ENCODE results near the gene SIN3A.
"Not testable (repeated sequence)": the region's sequence is repeated elsewhere in the genome, so short reads cannot be mapped to it uniquely, and the experiment has no call there.

SIN3A gene

GRCh38 chr15:75355369-75355768 is 96.1 kb downstream of the SIN3A start:
- DNase-seq = no peak

GRCh38 chr15:75354454-75354853 is 97.0 kb downstream of the SIN3A start:
- DNase-seq = no peak

DNA sequence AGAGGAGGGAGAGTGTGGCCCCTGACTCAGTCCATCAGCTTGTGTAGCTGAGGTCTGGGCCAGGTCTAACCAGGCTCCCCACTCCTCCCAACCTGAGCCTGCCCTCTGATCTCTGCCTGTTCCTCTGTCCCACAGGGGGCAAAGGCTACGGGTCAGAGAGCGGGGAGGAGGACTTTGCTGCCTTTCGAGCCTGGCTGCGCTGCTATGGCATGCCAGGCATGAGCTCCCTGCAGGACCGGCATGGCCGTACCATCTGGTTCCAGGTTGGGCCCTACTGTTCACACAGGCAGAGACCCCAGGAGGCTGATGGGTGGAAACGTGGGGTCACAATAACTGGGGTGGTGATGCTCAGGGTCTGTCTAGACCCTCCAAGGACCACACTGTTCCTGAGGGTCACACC is 97.9 kb downstream of the SIN3A start:
- no peak for DNase-seq

- DNase-seq = no peak
Measured at GRCh38 chr15:75352186-75353080, 99.1 kb downstream of the SIN3A start.

- DNase-seq = no peak
Measured at GRCh38 chr15:75350601-75351361, 100.7 kb downstream of the SIN3A start.

- no peak for DNase-seq
Measured at GRCh38 chr15:75349851-75350588, 101.5 kb downstream of the SIN3A start.

GRCh38 chr15:75349351-75349669 is 102.2 kb downstream of the SIN3A start:
- DNase-seq = not testable (repeated sequence)

- DNase-seq = no peak
Measured at GRCh38 chr15:75348562-75349350, 102.7 kb downstream of the SIN3A start.

GRCh38 chr15:75348034-75348561 is 103.4 kb downstream of the SIN3A start:
- DNase-seq = no peak

DNA sequence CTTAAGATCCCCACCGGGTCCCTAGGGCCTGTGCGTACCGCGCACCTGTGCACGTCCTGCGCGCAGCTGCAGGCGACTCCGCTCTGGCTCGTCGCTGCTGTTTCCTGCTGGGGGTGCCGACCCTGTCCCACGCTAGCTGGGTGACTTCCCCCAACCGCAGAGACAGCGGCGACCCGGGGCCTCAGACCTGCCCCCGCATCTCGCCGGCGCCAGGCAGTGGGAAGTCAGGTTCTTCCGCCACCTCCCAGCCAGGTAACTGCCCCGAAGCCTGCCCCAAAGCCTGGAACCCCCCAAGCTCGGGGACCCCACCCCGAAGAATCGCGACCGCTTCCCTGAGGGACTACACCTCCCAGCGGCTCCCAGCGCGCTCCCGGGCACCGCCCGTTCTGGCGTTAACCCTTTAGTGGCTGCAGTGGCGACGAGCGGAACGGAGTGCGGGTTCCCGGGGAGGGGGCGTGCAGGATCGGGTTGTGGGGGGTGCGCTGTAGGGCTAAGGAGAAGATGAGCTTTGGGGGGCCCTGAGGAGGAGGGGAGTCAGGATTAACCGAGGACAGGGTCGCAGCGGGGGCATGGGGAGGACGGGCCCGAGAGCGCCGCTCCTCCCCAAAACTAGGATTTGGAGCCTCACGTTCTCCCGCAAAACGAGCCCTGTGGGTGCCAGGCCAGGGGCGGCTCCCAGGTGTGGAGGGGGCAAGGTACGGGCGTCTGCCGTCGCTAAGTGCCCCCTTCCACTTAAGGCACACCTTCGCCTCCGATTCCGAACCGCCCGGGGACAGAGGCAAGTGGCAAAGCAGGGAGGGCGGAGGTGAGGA is 104.1 kb downstream of the SIN3A start:
- peak; percentile 57 for DNase-seq

- no peak for DNase-seq
Measured at GRCh38 chr15:75346796-75347221, 104.7 kb downstream of the SIN3A start, which contains the start of gene NEIL1. Gene NEIL1, plus strand, starts transcription at chr15:75347039. Its CDS starts 1,867 bp downstream, at chr15:75348906.

GRCh38 chr15:75343953-75344352 is 107.5 kb downstream of the SIN3A start:
- peak; percentile 38 for DNase-seq

DNA sequence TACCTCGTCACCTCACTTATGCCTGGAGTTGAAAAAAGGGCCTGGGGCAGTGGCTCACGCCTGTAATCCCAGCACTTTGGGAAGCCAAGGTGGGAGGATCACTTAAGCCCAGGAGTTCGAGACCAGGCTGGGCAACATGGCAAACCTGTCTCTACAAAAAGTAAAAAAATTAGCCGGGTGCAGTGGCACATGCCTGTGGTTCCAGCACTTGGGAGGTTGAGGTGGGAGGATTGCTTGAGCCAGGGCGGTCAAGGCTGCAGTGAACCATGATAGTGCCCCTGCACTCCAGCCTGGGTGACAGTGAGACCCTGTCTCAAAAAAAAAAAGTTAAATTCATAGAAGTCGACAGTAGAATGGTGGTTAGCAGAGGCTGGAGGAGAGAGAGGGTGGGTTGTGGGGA is 109.3 kb downstream of the SIN3A start:
- no peak for DNase-seq

GRCh38 chr15:75339531-75340240 is 111.8 kb downstream of the SIN3A start:
- no peak for DNase-seq

DNA sequence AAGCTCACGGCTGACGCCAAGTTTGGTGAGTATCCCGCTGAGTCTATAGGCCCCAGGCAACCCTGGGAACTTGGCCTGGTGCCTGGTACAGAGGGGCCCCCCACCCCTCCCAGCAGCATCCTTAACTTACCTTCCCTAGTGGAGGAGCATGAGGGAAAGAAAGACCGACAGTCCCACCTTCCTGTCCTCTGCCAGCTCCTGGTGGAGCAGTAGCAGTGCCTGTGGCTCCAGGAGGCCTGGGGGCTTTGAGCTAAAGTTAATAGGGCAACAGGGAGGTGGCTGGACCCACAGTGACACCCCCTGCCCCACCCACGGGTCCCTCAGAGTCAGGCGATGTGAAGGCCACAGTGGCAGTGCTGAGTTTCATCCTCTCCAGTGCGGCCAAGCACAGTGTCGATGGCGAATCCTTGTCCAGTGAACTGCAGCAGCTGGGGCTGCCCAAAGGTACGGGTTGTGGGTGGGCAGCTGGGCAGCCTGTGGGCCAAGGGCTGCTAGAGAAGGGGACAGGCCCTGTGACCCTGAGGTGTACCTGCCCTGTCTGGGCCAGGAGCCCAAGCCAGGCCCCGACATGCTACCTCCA is 112.7 kb downstream of the SIN3A start:
- no peak for DNase-seq

- peak; percentile 95 for DNase-seq
Measured at GRCh38 chr15:75335705-75336355, 115.7 kb downstream of the SIN3A start, which contains the start of gene COMMD4. Gene COMMD4, plus strand, starts transcription at chr15:75336063. Its CDS starts 27 bp downstream, at chr15:75336090.

DNA sequence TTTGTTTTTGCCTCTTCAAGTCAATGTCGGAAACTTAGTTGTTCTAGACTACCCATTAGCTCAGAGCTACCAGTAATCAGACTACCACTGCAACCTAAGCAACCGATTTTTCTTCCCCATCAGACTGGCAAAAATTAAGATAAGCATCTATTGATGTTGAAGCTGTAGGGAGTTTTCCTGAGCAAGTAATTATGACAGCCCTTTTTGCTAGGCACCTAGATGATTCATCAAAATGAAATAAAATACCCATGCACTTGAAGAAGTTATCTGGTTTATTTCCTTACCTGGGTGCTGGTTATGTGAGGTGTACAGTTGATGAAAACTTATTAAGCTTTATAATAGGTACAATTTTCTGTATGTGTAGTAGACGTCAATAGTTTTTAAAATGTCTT is 116.2 kb downstream of the SIN3A start:
- no peak for DNase-seq

DNA sequence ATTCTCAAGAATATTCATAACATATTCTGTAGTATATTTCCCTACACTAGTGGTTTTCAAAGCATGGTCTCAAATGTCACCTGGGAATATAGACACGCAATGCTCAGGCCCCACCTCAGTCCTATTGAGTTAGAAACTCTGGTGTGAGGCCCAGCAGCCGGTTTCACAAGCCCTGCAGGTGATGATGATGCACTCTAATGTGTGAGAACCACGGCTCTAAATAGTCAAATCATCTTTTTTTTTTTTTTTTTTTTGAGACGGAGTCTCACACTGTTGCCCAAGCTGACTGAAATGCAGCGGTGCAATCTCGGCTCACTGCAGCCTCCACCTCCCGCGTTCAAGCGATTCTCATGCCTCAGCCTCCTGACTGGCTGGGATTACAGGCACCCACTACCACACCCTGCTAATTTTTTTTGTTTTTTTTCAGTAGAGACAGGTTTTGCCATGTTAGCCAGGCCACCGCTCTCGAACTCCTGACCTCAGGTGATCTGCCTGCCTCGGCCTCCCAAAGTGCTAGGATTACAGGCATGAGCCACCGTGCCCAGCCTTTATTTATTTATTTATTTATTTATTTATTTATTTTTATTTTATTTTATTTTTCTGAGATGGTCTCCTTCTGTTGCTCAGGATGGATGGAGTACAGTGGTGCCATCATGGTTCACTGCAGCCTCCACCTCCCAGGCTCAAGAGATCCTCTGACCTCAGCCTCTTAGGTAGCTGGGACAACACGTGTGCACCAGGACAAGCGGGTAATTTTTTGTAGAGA is 117.7 kb downstream of the SIN3A start:
- DNase-seq = not testable (repeated sequence)

- DNase-seq = not testable (repeated sequence)
Measured at GRCh38 chr15:75332093-75332492, 119.4 kb downstream of the SIN3A start.
